GM10266 (cell line): ENCODE results near the gene CDV3.
A peak's percentile ranks its signal among the peaks of the same experiment; 100 is the strongest.

Source experiments
- DNase-seq: peaks from one replicate; pipeline ENCODE4 v3.0.0; 2012; ENCODE audit errors: extremely low spot score
- TF ChIP-seq, protein P1 (sequence below): IDR thresholded peaks from 2 replicates; pipeline ENCODE4 v1.5.1; 2012; ENCODE audit warnings: mild to moderate bottlenecking, low read depth; ENCODE audit not compliant: control insufficient read depth, insufficient read depth; ENCODE audit errors: missing control alignments

The CDV3 gene

DNA sequence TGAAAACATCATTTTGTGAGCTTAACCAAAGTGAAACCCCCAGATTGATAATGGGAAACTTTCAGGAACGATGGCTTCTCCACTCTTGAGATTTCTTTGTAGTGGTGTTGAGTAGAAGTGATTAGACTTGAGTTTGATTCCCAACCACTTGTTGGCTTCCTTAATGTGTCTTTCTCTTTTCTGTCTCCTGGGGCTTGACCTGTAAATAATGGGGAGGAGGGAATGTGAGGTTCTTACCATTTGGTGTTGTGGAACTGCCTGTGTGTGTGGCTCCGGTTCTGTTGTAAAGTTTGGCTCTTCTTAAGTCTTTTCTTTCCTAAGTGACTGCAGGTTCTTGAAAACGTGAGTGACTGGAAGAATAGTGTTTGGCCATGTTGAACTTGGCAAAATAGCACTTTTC, 2.7 kb downstream of the CDV3 start:
- TF ChIP-seq, protein P1, sequence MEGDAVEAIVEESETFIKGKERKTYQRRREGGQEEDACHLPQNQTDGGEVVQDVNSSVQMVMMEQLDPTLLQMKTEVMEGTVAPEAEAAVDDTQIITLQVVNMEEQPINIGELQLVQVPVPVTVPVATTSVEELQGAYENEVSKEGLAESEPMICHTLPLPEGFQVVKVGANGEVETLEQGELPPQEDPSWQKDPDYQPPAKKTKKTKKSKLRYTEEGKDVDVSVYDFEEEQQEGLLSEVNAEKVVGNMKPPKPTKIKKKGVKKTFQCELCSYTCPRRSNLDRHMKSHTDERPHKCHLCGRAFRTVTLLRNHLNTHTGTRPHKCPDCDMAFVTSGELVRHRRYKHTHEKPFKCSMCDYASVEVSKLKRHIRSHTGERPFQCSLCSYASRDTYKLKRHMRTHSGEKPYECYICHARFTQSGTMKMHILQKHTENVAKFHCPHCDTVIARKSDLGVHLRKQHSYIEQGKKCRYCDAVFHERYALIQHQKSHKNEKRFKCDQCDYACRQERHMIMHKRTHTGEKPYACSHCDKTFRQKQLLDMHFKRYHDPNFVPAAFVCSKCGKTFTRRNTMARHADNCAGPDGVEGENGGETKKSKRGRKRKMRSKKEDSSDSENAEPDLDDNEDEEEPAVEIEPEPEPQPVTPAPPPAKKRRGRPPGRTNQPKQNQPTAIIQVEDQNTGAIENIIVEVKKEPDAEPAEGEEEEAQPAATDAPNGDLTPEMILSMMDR, result no peak
- no peak for DNase-seq

DNA sequence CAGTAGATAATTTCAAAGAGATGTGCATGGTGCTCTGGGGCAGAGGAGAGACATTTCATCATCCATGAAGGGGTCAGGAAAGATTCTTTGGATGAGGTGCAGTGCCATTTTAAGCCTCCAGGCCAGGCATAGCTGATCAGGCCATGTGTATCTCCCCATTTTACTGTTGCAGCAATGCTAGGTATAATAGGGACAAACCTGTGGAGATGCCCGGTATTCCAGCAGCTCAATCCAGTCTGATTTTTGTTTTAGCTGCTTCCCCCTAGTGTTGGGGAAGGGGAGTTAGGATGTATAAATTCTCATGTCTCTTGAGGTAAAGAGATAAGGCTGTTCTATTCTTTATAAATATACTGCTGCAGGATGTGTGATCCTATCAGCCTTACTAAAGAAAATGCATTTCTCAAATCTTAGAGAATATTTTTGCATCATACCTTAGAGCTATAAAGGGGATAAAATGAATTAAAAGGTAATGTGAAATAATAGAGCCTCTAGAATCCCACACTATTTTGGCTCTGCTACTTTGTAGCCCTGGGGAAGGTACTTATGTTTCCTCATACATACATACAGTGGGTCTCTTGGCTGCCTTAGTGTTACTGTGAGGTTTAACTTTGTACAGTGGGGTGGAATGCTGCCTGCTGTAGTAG, 5.2 kb downstream of the CDV3 start:
- no peak for DNase-seq
- TF ChIP-seq, protein P1, result peak; percentile 32

DNA sequence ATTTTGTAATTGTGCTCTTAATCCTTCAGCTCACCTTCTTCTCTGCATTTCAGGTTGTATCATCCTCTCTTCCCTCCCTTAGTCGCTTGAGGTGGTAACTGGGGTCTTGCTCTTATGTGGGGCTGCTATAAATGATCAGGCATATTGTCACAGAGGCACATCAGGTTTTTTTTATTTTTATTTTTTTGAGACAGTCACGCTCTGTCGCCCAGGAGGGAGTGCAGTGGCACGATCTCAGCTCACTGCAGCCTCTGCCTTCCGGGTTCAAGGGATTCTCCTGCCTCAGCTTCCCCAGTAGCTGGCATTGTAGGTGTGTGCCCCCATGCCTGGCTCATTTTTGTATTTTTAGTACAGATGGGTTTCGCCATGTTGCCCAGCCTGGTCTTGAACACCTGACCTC, 9.9 kb downstream of the CDV3 start:
- DNase-seq, result no peak
- TF ChIP-seq, protein P1, result no peak

DNA sequence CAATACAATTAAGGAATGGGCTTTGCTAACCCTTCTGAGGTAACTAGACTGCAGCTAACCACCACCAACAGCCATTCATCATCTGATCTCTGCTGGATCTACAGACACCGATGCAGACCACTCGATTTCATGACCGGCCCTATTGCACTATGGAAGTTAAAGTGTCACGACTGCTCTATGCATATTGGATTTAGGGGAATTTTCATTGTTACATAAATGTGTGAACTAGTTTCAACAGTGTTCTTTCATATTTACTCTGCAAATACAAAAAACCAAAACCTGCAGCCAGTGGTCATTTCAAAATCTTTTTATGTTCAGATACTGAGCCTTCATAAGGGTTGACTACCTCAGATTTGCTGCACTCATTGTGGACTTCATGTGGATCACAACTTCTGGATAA, 14.5 kb downstream of the CDV3 start:
- no peak for DNase-seq
- TF ChIP-seq, protein P1, result no peak

DNA sequence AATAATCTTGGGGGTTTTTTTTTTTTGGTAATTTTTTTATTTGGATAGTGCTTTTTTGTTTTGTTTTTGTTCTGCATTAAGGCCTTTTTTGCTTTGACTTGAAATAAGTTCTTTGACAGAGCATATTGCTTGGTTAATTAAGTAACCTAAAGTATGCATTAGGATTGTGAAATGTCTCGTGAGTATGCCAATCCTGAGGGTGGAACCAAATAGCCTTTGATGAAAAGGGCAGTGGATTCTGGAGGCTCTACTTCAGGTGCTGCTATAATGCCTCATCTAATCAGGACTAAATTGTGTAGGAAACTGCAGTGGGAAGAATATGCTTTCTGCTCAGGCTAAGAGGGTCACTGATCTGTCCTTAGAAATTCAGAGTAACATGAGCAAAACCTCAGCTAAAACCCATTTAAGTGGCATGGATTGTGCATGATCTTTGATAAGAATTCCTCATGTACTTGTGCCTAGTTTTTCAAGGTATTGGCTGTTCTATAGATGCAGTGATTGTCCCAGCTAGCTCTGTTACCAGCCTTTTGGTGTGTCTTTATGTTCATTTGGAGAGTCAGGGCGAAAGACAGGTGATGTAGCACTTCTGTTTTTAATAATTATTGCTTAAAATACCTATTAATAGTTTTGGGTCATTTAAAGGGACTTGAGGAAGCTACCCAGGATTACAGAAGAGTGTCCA, 15.4 kb downstream of the CDV3 start:
- TF ChIP-seq, protein P1, result no peak
- DNase-seq, result no peak

DNA sequence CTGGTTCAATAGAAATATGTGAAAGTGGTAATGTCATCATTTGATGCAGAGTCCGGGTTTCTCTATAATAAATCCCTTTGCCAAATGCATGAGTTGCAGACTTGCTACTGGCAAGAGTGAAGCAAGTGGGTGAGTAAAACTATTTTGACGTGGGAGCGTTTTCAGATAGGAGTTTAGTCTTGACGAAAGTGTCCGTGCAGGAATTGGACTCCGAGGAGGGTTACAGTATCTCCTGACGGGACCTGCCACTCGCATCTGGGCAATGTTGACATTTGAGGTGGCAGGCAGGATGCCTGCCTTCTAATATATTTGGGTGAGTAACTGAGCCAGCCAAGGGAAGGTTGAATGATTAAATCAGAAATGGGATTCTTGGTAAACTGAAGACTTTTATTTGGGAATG, 16.0 kb downstream of the CDV3 start:
- TF ChIP-seq, protein P1, result no peak
- no peak for DNase-seq

DNA sequence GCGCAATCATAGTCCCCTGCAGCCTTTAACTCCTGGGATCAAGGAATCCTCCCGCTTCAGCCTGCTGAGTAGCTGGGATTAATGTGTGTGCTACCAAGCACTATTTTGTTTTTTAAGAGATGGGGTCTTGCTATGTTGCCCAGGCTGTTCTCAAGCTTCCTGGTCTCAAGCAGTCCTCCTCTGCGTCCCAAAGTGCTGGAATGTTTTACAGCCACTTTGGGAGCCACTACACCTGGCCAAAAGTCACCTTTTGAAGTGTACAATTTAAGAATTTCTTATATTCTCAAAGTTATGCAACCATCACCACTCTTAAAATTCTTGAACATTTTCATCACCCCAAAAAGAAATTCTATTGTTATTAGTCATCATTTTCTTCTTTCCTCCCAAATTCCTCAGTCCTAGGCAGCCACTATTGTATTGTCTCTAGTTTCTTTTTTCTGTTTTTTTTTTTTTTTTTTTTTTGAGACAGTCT, 17.8 kb downstream of the CDV3 start:
- TF ChIP-seq, protein P1, result no peak
- no peak for DNase-seq
